Panc1 (cell line): ENCODE data around the gene USP32. TPM values are rescaled to one million over a fixed set of nuclear protein-coding genes. Genes with fewer than 3 reads are reported as not detected.

ENCODE experiments used
- ATAC-seq: fragments of 200-7000 bp; cut with Tn5 transposase; 2 replicates; pipeline ENCODE4 v1.9.1; 2020; ENCODE audit warnings: mild to moderate bottlenecking, moderate library complexity
- BruUV-seq: library from RNA; stranded (reverse); fragments of 400-500 nt; replicated peaks from 2 replicates; lab custom pipeline; 2021; lab: Mats Ljungman, UMichigan
- CTCF ChIA-PET: fragments of 300-600 bp; sonication (Branson Sonifier 250); formaldehyde crosslinking; loops from one replicate; lab custom pipeline; 2022; ENCODE audit warnings: antibody characterized with exemption; lab: Charles Lee
- POLR2A ChIA-PET: fragments of 300-600 bp; sonication (Branson Sonifier 250); formaldehyde crosslinking; loops from one replicate; lab custom pipeline; 2022; ENCODE audit warnings: antibody characterized with exemption; lab: Charles Lee
- DNase-seq: peaks from one replicate; pipeline ENCODE4 v3.0.0-alpha.2; 2010; ENCODE audit warnings: low read depth, low spot score
- H3K27ac ChIP-seq: 2 replicates; pipeline ENCODE4 v1.5.1; 2011; ENCODE audit warnings: mild to moderate bottlenecking, low read length, inconsistent platforms
- H3K27me3 ChIP-seq: fragments of 200-500 bp; sonication (Bioruptor generic); 2 replicates; pipeline ENCODE4 v1.6.0; 2014; ENCODE audit warnings: low read length, inconsistent platforms; ENCODE audit not compliant: control insufficient read depth, insufficient read depth
- H3K36me3 ChIP-seq: fragments of 200-500 bp; sonication (Bioruptor generic); 2 replicates; pipeline ENCODE4 v1.5.1; 2014; ENCODE audit warnings: inconsistent platforms, mild to moderate bottlenecking, low read length, moderate library complexity; ENCODE audit not compliant: control insufficient read depth, insufficient read depth
- H3K4me1 ChIP-seq: 2 replicates; pipeline ENCODE4 v1.5.1; 2011; ENCODE audit warnings: inconsistent platforms, mild to moderate bottlenecking, low read length, moderate library complexity; ENCODE audit not compliant: control insufficient read depth, insufficient read depth
- H3K4me3 ChIP-seq, 2 experiments: 2 replicates each; pipeline ENCODE4 v1.5.1; 2011 to 2012; ENCODE audit warnings: low read depth in 2 of 2, low read length in 2 of 2, mild to moderate bottlenecking in 2 of 2, inconsistent platforms in 1 of 2, moderate library complexity in 1 of 2
- H3K9me3 ChIP-seq: fragments of 200-500 bp; sonication (Bioruptor generic); 2 replicates; pipeline ENCODE4 v1.5.1; 2014; ENCODE audit warnings: low read depth, mild to moderate bottlenecking, inconsistent platforms, low read length, moderate library complexity; ENCODE audit not compliant: control insufficient read depth, insufficient read depth
- POLR2AphosphoS5 ChIP-seq: IDR thresholded peaks from 2 replicates; pipeline ENCODE4 v1.6.1; 2012; ENCODE audit warnings: mild to moderate bottlenecking, low read depth, low read length, moderate library complexity
- SIN3A ChIP-seq: IDR thresholded peaks from 2 replicates; pipeline ENCODE4 v1.6.1; 2012; ENCODE audit warnings: low read depth, mild to moderate bottlenecking, low read length, moderate library complexity, borderline replicate concordance; ENCODE audit not compliant: insufficient read depth
- TCF7L2 ChIP-seq: IDR thresholded peaks from 2 replicates; pipeline ENCODE4 v1.6.1; 2011; ENCODE audit warnings: mild to moderate bottlenecking, low read depth, low read length, inconsistent platforms
- in situ Hi-C: cut with HindIII; loops from 2 replicates; pipeline ENCODE4 v1.10.0; 2016; ENCODE audit warnings: low sequenced_read_pairs, low pct_unique_long_range_greater_than_20kb
- intact Hi-C: fragments of 100-400 bp; cut with micrococcal nuclease; formaldehyde crosslinking; loops from one replicate; pipeline ENCODE4 v1.10.0; 2022; ENCODE audit not compliant: unreplicated experiment
- total RNA-seq: library from RNA; stranded (reverse); gene quantifications from one replicate; pipeline ENCODE4 v1.2.1, GENCODE V29; 2021; ENCODE audit not compliant: unreplicated experiment
- TF ChIP-seq, protein P1 (sequence below): fragments of 450-650 bp; IDR thresholded peaks from 2 replicates; pipeline ENCODE4 v1.5.1; 2017; ENCODE audit warnings: mild to moderate bottlenecking
- TF ChIP-seq, protein P2 (sequence below), 2 experiments: IDR thresholded peaks; 2 replicates each; pipeline ENCODE4 v1.6.1; 2011 to 2012; ENCODE audit warnings: low read depth in 2 of 2, control low read depth in 1 of 2, low read length in 1 of 2, mild to moderate bottlenecking in 1 of 2, moderate library complexity in 1 of 2; ENCODE audit not compliant: insufficient read depth in 1 of 2

The USP32 gene
- total RNA-seq, 1 experiment from 2014 or later, result 45.5 TPM

GRCh38 chr17:60311936-60312335 lies 80.0 kb downstream of the USP32 start:
- in situ Hi-C loops, result no loop called here
- no peaks in the 10 kb centered on the region for H3K36me3 ChIP-seq
- POLR2A ChIA-PET, result no interaction called here
- intact Hi-C loops, result no loop called here
- no peaks in the 10 kb centered on the region for H3K27me3 ChIP-seq
- DNase-seq, result no peak
- CTCF ChIA-PET, result no interaction called here
- no peak overlapping the region for H3K27ac ChIP-seq
- H3K4me3 ChIP-seq, result no peak overlapping the region
- no peak for ATAC-seq
- no TSS peak for BruUV-seq
- no peaks in the 10 kb centered on the region for H3K9me3 ChIP-seq
- H3K4me1 ChIP-seq, result peaks cover 4% of the 10 kb centered on the region; the same call in 1 of the 2 replicates
- TF ChIP-seq, protein P1, sequence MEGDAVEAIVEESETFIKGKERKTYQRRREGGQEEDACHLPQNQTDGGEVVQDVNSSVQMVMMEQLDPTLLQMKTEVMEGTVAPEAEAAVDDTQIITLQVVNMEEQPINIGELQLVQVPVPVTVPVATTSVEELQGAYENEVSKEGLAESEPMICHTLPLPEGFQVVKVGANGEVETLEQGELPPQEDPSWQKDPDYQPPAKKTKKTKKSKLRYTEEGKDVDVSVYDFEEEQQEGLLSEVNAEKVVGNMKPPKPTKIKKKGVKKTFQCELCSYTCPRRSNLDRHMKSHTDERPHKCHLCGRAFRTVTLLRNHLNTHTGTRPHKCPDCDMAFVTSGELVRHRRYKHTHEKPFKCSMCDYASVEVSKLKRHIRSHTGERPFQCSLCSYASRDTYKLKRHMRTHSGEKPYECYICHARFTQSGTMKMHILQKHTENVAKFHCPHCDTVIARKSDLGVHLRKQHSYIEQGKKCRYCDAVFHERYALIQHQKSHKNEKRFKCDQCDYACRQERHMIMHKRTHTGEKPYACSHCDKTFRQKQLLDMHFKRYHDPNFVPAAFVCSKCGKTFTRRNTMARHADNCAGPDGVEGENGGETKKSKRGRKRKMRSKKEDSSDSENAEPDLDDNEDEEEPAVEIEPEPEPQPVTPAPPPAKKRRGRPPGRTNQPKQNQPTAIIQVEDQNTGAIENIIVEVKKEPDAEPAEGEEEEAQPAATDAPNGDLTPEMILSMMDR, result no peak
- TF ChIP-seq, protein P2, sequence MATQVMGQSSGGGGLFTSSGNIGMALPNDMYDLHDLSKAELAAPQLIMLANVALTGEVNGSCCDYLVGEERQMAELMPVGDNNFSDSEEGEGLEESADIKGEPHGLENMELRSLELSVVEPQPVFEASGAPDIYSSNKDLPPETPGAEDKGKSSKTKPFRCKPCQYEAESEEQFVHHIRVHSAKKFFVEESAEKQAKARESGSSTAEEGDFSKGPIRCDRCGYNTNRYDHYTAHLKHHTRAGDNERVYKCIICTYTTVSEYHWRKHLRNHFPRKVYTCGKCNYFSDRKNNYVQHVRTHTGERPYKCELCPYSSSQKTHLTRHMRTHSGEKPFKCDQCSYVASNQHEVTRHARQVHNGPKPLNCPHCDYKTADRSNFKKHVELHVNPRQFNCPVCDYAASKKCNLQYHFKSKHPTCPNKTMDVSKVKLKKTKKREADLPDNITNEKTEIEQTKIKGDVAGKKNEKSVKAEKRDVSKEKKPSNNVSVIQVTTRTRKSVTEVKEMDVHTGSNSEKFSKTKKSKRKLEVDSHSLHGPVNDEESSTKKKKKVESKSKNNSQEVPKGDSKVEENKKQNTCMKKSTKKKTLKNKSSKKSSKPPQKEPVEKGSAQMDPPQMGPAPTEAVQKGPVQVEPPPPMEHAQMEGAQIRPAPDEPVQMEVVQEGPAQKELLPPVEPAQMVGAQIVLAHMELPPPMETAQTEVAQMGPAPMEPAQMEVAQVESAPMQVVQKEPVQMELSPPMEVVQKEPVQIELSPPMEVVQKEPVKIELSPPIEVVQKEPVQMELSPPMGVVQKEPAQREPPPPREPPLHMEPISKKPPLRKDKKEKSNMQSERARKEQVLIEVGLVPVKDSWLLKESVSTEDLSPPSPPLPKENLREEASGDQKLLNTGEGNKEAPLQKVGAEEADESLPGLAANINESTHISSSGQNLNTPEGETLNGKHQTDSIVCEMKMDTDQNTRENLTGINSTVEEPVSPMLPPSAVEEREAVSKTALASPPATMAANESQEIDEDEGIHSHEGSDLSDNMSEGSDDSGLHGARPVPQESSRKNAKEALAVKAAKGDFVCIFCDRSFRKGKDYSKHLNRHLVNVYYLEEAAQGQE (IDR thresholded peaks at IDR 0.05; ENCODE audit: insufficient read depth in 1 of 2, low read depth in 2 of 2, low read length in 1 of 2), result no peak
- TF ChIP-seq POLR2AphosphoS5 (no peak), TCF7L2 (no peak), SIN3A (no peak)

- intact Hi-C loops (no loop called here), in situ Hi-C loops (no loop called here)
- DNase-seq, result no peak
- no peaks in the 10 kb centered on the region for H3K9me3 ChIP-seq
- H3K4me3 ChIP-seq, result no peak overlapping the region
- BruUV-seq, result no TSS peak
- no peaks in the 10 kb centered on the region for H3K27me3 ChIP-seq
- TF ChIP-seq TCF7L2, result no peak
- TF ChIP-seq, protein P2 (IDR thresholded peaks at IDR 0.05; ENCODE audit: insufficient read depth in 1 of 2, low read depth in 2 of 2, low read length in 1 of 2), result no peak
- TF ChIP-seq SIN3A, result no peak
- no peak for TF ChIP-seq POLR2AphosphoS5
- TF ChIP-seq, protein P1, result no peak
- no peaks in the 10 kb centered on the region for H3K4me1 ChIP-seq
- ATAC-seq, result no peak
- ChIA-PET POLR2A (no interaction called here), CTCF (no interaction called here)
- H3K36me3 ChIP-seq, result no peaks in the 10 kb centered on the region
- H3K27ac ChIP-seq, result no peak overlapping the region
Measured at GRCh38 chr17:60311186-60311585, 80.7 kb downstream of the USP32 start.
